Heart left ventricle (tissue), 16 donors: ENCODE data around the gene PARP8. TPM values are rescaled to one million over a fixed set of nuclear protein-coding genes. Genes with fewer than 3 reads are reported as not detected.

Experiments
- ATAC-seq, 4 donors: fragments of 200-7000 bp; cut with Tn5 transposase; one replicate each; pipeline ENCODE4 v1.9.1; 2020 to 2022; ENCODE audit warnings: moderate library complexity in 4 of 4, mild to moderate bottlenecking in 3 of 4, moderate number of reproducible peaks in 1 of 4
- DNase-seq, 5 donors: peaks; one replicate each; pipeline ENCODE4 v3.0.0-alpha.2; 2020
- H3K27ac ChIP-seq, 12 donors: fragments of 200-600 bp; sonication (generic) in 4 of 12; one replicate each; pipeline versions ENCODE4 v1.5.0 to v1.8.0; 2016 to 2022; ENCODE audit warnings: mild to moderate bottlenecking in 2 of 12
- H3K27me3 ChIP-seq, 9 donors: fragments of 200-600 bp; sonication (generic) in 2 of 9; one replicate each; pipeline versions ENCODE4 v1.5.1 to v1.8.0; 2016 to 2022; ENCODE audit warnings: mild to moderate bottlenecking in 3 of 9
- H3K36me3 ChIP-seq, 9 donors: fragments of 200-600 bp; sonication (generic) in 2 of 9; one replicate each; pipeline versions ENCODE4 v1.5.0 to v1.8.0; 2018 to 2022; ENCODE audit warnings: mild to moderate bottlenecking in 2 of 9
- H3K4me1 ChIP-seq, 12 donors: fragments of 200-600 bp; sonication (generic) in 4 of 12; one replicate each; pipeline versions ENCODE4 v1.5.0 to v1.8.0; 2016 to 2022; ENCODE audit warnings: mild to moderate bottlenecking in 3 of 12
- H3K4me3 ChIP-seq, 12 donors: fragments of 200-600 bp; sonication (generic) in 4 of 12; one replicate each; pipeline versions ENCODE4 v1.5.0 to v1.8.0; 2017 to 2022; ENCODE audit warnings: mild to moderate bottlenecking in 9 of 12, moderate library complexity in 4 of 12
- H3K9me3 ChIP-seq, 12 donors: fragments of 200-600 bp; sonication (generic) in 4 of 12; one replicate each; pipeline versions ENCODE4 v1.5.0 to v1.8.0; 2016 to 2022; ENCODE audit warnings: mild to moderate bottlenecking in 1 of 12
- POLR2A ChIP-seq, 2 donors: fragments of 450-650 bp; IDR thresholded peaks; one replicate each; pipeline ENCODE4 v1.6.1; 2017; ENCODE audit warnings: antibody characterized with exemption in 2 of 2, mild to moderate bottlenecking in 2 of 2, moderate library complexity in 2 of 2
- WGBS, 4 donors: extraction: QIAGEN DNeasy Blood & Tissue Kit in 2 of 4; methylation state at CpG; one replicate each; pipeline versions ENCODE4 v1.1.5 to v1.1.7; 2013 to 2018; 5-methylcytosine and 5-hydroxymethylcytosine counted together
- intact Hi-C, 10 donors: fragments of 100-400 bp; cut with DNase I; formaldehyde crosslinking; loops; one replicate each; pipeline versions ENCODE4 v1.11.1 to v1.14.2; 2022
- polyA plus RNA-seq, 2 donors: library from polyadenylated mRNA; stranded (reverse); fragments of 200-250 nt; gene quantifications; one replicate each; pipeline ENCODE4 v1.2.3, GENCODE V29; 2013
- total RNA-seq, 9 donors: library from RNA; depleted of rRNA in 2 of 9; stranded (reverse); fragments of >200 nt in 2 of 9; fragmentation: NEBNext Ultra II Directional in 3 of 9; extraction: Animal tissue kit (Norgen Biotek cat#: 25700) in 3 of 9; gene quantifications; one replicate each; pipeline versions ENCODE4 v1.1.0 to v1.2.4, GENCODE V29; 2016 to 2023
- TF ChIP-seq, protein P1 (sequence below), 12 donors: fragments of 200-600 bp; sonication (generic) in 4 of 12; IDR thresholded peaks; one replicate each; pipeline versions ENCODE4 v1.5.0 to v1.8.0; 2018 to 2022; ENCODE audit warnings: antibody characterized with exemption in 12 of 12, mild to moderate bottlenecking in 5 of 12
- donor health status: ischemic (EF 13 %, LVEDD 7.1; RV severe dilation, severe dysfunction).
- donor health status: healthy with polysubstance abuse.
- donor health status: DM: no; HTN: yes; CAD: no.
- donor health status: DM: no; HTN: no; CAD: no.
- donor health status: ischemic (EF 25% LVEDD 6.9; RV normal size, moderate dysfunction).
- donor health status: ischemic (EF 25% LVEDD 5.7; RV mildly dilated, moderate dysfunction).
- donor health status: healthy.
- donor health status: DM: yes; HTN: yes; CAD: no.
- donor health status: ischemic (EF 35%, LVEDD 5.7; RV mildly dilated, moderate dysfunction).
- donor health status: nonischemic (EF 11% LVEDD 7.7; RV severe dilation, severe dysfunction).
- donor health status: DM: yes; HTN: yes; CAD: no.
- donor health status: PGD.
- donor health status: ischemic (EF 29% LVEDD 5.4; RV normal size, mild dysfunction).
- donor health status: nonischemic (EF 23%, LVEDD 6.1; RV moderate dilation, normal function).

The PARP8 gene
- total and polyA plus RNA-seq, 11 donors, result 1.6 to 22.5 (median 6.0) TPM

GRCh38 chr5:50722223-50722622 lies 55.8 kb downstream of the PARP8 start:
- Histone ChIP-seq H3K4me1 (peaks cover 0 to 34% (median 0%) of the 10 kb centered on the region in 12 donors), H3K27ac (no peak overlapping the region), H3K9me3 (no peaks in the 10 kb centered on the region), H3K27me3 (no peaks in the 10 kb centered on the region), H3K4me3 (no peak overlapping the region), H3K36me3 (no peaks in the 10 kb centered on the region)
- 85 to 92% (median 91%) methylated on average over 4 of the region's 4 CpGs for WGBS, 4 donors
- intact Hi-C loops, result no loop called here
- TF ChIP-seq, protein P1, sequence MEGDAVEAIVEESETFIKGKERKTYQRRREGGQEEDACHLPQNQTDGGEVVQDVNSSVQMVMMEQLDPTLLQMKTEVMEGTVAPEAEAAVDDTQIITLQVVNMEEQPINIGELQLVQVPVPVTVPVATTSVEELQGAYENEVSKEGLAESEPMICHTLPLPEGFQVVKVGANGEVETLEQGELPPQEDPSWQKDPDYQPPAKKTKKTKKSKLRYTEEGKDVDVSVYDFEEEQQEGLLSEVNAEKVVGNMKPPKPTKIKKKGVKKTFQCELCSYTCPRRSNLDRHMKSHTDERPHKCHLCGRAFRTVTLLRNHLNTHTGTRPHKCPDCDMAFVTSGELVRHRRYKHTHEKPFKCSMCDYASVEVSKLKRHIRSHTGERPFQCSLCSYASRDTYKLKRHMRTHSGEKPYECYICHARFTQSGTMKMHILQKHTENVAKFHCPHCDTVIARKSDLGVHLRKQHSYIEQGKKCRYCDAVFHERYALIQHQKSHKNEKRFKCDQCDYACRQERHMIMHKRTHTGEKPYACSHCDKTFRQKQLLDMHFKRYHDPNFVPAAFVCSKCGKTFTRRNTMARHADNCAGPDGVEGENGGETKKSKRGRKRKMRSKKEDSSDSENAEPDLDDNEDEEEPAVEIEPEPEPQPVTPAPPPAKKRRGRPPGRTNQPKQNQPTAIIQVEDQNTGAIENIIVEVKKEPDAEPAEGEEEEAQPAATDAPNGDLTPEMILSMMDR (IDR thresholded peaks at IDR 0.05), result no peak
- TF ChIP-seq POLR2A (IDR thresholded peaks at IDR 0.05), result no peak
- no peak for DNase-seq
- ATAC-seq, result no peak

DNA sequence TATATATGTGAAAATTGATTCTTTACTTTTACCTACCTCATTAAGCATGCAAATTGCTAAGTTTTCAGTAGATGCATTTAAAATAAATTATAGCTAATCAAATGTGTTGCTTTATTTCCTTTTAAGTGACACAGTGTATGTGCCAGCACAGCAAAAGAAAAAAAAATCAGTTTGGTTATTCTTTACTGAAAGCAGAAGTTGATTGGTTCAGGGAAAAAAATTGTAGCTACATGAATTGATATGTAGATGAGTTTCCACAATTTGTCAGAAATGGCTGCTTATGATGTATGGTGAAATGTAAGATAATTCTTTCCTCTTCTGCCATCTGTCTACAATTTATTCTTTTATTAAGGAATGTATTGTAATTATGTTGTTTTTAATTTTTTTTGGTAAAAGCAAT lies 57.8 kb downstream of the PARP8 start:
- Histone ChIP-seq H3K27ac (no peak overlapping the region), H3K4me1 (peaks cover 0 to 24% (median 0%) of the 10 kb centered on the region in 12 donors), H3K9me3 (no peaks in the 10 kb centered on the region), H3K27me3 (no peaks in the 10 kb centered on the region), H3K36me3 (no peaks in the 10 kb centered on the region), H3K4me3 (no peak overlapping the region)
- intact Hi-C loops, result no loop called here
- ATAC-seq, result no peak
- TF ChIP-seq POLR2A (IDR thresholded peaks at IDR 0.05), result no peak
- DNase-seq, result no peak

DNA sequence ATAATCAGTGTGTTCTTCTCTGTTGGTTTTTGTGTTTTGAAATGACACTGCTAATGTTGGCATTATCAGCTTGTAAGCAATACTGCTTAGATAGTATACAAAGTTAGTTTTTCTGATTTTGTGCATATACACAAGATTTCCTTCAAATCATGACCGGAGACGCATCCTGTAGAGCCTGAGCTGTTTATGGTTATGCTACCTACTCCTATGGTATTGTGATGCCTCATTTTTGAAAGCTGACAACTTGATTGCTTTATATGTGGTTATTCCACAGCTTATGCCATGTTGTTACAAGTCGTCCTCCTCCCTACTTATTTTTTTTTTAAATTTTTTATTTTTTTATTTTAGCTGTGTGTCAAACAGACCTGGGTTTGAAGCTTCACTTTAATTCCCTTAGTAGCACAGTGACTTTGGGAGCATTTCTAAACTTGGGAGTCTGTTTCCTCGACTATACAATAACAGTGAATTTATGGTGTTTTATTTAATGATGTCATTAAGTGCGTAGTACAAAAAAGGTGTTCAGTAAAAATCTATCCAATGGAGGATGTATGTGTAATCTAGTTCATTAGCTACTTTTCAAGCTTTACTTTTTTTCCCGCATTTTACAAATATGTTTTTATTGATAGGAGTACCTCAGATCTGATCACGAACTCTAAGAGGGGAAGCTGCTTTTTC lies 59.5 kb downstream of the PARP8 start:
- H3K36me3 ChIP-seq, result no peaks in the 10 kb centered on the region
- no peak overlapping the region for H3K27ac ChIP-seq
- intact Hi-C loops, result no loop called here
- H3K27me3 ChIP-seq, result no peaks in the 10 kb centered on the region
- 79 to 93% (median 92%) methylated on average over 7 of the region's 7 CpGs for WGBS, 4 donors
- no peaks in the 10 kb centered on the region for H3K9me3 ChIP-seq
- peaks cover 0 to 19% (median 0%) of the 10 kb centered on the region in 12 donors for H3K4me1 ChIP-seq
- H3K4me3 ChIP-seq, result no peak overlapping the region
- ATAC-seq (no peak), DNase-seq (no peak)
- no peak for TF ChIP-seq POLR2A (IDR thresholded peaks at IDR 0.05)
- TF ChIP-seq, protein P1 (IDR thresholded peaks at IDR 0.05), result no peak

GRCh38 chr5:50726475-50727148 lies 60.2 kb downstream of the PARP8 start:
- Histone ChIP-seq H3K4me3 (no peak overlapping the region), H3K36me3 (no peaks in the 10 kb centered on the region), H3K27ac (no peak overlapping the region), H3K4me1 (peaks cover 0 to 19% (median 0%) of the 10 kb centered on the region in 12 donors), H3K9me3 (no peaks in the 10 kb centered on the region), H3K27me3 (no peaks in the 10 kb centered on the region)
- intact Hi-C loops, result no loop called here
- TF ChIP-seq, protein P1 (IDR thresholded peaks at IDR 0.05), result no peak
- no peak for TF ChIP-seq POLR2A (IDR thresholded peaks at IDR 0.05)
- DNase-seq (no peak), ATAC-seq (no peak)
- WGBS, 4 donors, result 90 to 97% (median 90%) methylated on average over 3 of the region's 3 CpGs
